Stimulated activated CD4-positive, alpha-beta T cell treated with anti-CD3 and anti-CD28 coated beads, Interleukin-1b, Interleukin-23, amount 100 ng/mL, for 48 hours (primary cell): ENCODE data around the gene PHC2.
"Not testable (repeated sequence)": the region's sequence is repeated elsewhere in the genome, so short reads cannot be mapped to it uniquely, and the experiment has no call there.

Experiments used
- DNase-seq: peaks from one replicate; pipeline ENCODE4 v3.0.0-alpha.2; 2020

Gene PHC2

GRCh38 chr1:33305016-33305415, 125.9 kb downstream of the PHC2 start:
- DNase-seq, result no peak

GRCh38 chr1:33302325-33302724, 128.6 kb downstream of the PHC2 start:
- peak; percentile 43 for DNase-seq

- DNase-seq, result no peak
These were observed 129.5 kb downstream of the PHC2 start for GRCh38 chr1:33301273-33301984.

GRCh38 chr1:33300673-33301072, 130.2 kb downstream of the PHC2 start:
- no peak for DNase-seq

GRCh38 chr1:33299461-33300155, 131.3 kb downstream of the PHC2 start:
- DNase-seq, result no peak

- DNase-seq, result peak; percentile 65
These were observed 132.1 kb downstream of the PHC2 start for GRCh38 chr1:33298623-33299277.

- DNase-seq, result no peak
These were observed 132.8 kb downstream of the PHC2 start for GRCh38 chr1:33297911-33298622.

- no peak for DNase-seq
These were observed 134.1 kb downstream of the PHC2 start for GRCh38 chr1:33296824-33297223.

GRCh38 chr1:33296082-33296458, 134.8 kb downstream of the PHC2 start:
- no peak for DNase-seq

GRCh38 chr1:33295450-33296081, 135.3 kb downstream of the PHC2 start:
- peak; percentile 84 for DNase-seq

GRCh38 chr1:33295023-33295422, 135.9 kb downstream of the PHC2 start:
- no peak for DNase-seq

- no peak for DNase-seq
These were observed 136.6 kb downstream of the PHC2 start for GRCh38 chr1:33294071-33295010.

- no peak for DNase-seq
These were observed 138.1 kb downstream of the PHC2 start for GRCh38 chr1:33292726-33293340.

GRCh38 chr1:33290615-33291014, 140.3 kb downstream of the PHC2 start:
- DNase-seq, result not testable (repeated sequence)

- DNase-seq, result no peak
These were observed 141.1 kb downstream of the PHC2 start for GRCh38 chr1:33289858-33290154.

GRCh38 chr1:33288976-33289857, 141.7 kb downstream of the PHC2 start:
- no peak for DNase-seq

GRCh38 chr1:33287317-33287716, 143.6 kb downstream of the PHC2 start:
- DNase-seq, result no peak

GRCh38 chr1:33286451-33287185, 144.3 kb downstream of the PHC2 start:
- DNase-seq, result no peak

GRCh38 chr1:33284049-33284448, 146.8 kb downstream of the PHC2 start:
- DNase-seq, result no peak

GRCh38 chr1:33282791-33283190, 148.1 kb downstream of the PHC2 start:
- DNase-seq, result no peak
